COLO829 (cell line): ENCODE measurements around the gene PRPF6.

Source experiments
- DNase-seq: peaks from one replicate; pipeline ENCODE4 v3.0.0; 2012; ENCODE audit warnings: low spot score

Gene PRPF6

DNA sequence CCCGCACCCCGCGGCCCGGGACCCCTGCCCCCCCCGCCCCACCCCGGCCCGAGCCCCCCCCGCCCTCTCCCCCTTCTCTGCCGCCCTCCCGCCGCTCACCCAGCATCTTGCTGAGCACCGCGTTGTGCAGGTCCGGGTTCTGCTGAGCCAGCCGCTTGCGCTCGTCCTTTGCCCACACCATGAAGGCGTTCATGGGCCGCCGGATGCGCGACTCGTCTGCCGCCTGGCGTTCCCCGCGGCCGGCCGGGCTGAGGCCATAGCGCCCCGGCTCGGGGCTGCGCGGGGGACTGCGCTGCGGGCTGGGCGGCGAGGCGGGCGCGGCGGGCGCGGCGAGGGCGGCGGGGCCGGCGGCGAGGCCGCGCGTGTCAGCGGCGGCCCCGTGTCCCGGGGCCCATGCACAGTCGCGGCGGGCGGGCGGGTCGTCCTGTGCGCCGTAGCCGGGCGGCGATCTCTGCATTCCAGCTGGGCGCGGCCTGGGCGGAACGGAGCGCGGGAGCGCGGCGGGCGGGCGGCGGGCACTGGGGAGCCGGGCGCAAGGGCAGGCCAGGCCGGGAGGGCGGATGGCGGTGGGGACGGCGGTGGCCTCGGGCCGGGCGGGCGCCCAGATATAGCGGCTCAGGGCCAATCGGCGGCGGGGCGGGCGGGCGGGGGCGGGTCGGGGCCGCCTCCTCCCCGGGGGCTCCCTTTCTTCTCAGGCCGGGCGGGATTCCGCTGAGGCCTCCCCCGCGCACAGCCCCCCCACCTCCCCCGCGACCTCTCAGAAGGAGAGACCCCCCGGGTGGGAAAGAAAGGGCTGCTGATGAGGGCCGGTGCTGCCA is 68.3 kb downstream of the PRPF6 start, which contains the start of gene SOX18:
Gene SOX18, minus strand, starts transcription at position 580 of the 818 bp plus-strand sequence. Its CDS starts 123 bp downstream, at position 457.
- DNase-seq = no peak

DNA sequence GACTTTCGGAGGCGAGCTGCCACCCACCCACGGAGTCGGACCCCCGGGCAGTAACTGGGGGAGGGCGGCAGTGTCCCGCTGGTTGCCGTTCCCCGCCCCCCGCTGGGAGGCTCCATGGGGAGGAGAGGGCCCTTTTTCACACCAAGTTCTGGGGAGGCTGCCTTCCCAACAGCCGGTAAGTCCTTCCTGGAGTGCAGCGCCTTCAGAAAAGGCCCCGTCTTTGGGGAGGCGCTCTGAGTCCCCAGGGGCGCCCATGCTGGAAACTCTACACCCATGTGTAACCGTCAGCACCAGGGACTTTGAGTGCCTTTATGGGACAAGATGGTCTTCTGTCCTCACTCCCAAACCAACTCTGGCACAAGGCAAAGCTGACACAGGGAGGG is 68.9 kb downstream of the PRPF6 start:
- DNase-seq = no peak

DNA sequence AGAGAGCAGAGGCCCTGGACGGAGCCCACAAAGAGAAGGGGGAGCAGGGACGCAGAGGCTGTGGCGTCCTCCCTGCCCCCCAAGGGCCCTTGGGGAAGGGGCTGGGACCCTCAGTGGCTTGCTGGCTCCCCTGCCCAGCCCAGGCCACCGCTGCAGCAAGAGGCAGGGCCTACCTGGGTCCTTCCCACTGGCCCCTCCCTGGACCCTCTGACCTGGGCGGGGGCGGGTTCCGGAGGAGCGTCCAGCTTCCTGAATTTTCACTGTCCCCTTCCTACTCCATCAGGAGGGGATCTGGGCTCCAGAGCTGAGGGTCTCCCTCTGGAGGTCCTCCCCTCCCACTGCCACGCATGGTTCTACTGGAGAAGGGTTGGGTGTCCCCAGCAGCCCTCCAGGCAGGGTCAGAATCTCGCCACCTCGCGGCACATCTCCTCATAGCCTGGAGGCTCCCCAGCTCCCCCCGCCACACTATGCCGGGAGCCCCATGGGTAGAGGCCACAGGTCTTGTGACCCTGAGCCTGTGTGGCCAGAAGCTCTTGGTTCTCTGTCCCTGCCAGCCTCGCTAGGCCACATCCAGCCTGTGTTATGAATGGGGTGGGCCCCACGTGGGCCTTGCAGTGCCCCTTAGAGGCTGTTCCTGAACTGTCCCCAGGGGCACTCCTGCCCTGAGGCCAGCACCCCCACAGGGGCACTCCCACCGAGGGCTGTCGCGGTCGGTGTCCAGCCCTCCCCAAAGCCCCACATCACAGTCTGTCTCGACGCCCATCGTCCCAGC is 69.5 kb downstream of the PRPF6 start:
- no peak for DNase-seq

GRCh38 chr20:64051033-64051452 is 70.1 kb downstream of the PRPF6 start:
- no peak for DNase-seq

GRCh38 chr20:64051561-64052325 is 70.8 kb downstream of the PRPF6 start:
- no peak for DNase-seq

DNA sequence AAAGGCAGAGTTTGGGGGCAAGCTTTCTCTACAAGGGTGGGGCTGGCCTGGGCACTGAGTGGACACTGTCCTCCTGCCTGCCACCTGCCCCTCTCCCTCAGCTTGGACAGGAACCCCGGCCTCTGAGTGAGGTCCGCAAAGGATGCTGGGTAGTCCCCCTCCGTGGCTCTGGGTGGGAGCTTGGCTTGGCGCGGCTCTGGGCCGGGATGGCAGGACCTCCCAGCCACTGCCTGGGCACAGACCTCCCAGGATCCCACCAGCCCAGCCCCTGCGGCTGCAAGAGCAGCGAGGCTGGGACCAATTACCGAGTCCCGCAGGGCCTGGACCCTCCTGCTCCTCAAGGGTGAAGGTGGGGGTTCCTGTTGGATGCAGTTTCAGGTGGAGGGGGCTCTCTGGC is 71.4 kb downstream of the PRPF6 start:
- DNase-seq = no peak

DNA sequence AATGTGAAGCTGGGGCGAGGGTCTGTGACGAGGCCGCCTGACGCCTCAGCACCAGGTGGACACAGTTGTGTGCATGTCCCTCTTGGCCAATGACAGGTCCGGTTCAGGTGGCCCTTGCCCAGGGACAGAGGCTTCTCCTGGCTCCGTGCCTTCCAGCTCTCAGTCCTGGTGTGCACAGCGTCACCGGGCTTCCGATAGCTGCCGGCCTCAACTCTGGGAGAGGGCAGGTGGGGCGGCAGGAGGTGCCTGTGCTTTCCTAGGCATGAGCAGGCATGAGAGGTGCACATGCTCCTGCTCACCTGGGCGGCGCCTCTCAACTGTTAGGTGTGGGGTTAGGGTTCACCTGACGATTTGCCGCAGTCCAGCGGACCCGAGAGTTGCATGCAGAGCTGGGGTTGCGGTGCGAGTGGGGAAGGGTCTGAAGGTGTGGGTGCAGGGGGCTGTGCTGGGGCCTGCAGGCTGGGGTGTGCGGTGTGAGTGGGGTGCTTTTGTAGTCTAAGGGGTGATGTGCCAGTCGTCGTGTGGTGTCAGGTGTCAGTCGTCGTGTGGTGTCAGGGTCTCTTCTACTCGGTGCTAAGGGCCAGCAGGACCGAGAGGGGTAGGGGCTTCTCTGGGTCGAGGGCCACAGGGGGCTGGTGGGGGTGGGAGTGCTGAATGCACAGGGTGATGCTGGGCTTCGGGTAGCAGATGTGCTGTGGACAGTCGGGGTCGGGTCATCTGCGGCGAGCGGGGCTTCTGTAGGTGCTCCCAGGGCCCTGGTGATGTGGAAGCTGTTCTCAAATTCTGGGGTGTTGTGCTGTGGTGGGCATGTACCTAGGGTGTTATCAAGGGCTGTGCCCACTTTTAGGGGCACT is 72.3 kb downstream of the PRPF6 start:
- DNase-seq = no peak

DNA sequence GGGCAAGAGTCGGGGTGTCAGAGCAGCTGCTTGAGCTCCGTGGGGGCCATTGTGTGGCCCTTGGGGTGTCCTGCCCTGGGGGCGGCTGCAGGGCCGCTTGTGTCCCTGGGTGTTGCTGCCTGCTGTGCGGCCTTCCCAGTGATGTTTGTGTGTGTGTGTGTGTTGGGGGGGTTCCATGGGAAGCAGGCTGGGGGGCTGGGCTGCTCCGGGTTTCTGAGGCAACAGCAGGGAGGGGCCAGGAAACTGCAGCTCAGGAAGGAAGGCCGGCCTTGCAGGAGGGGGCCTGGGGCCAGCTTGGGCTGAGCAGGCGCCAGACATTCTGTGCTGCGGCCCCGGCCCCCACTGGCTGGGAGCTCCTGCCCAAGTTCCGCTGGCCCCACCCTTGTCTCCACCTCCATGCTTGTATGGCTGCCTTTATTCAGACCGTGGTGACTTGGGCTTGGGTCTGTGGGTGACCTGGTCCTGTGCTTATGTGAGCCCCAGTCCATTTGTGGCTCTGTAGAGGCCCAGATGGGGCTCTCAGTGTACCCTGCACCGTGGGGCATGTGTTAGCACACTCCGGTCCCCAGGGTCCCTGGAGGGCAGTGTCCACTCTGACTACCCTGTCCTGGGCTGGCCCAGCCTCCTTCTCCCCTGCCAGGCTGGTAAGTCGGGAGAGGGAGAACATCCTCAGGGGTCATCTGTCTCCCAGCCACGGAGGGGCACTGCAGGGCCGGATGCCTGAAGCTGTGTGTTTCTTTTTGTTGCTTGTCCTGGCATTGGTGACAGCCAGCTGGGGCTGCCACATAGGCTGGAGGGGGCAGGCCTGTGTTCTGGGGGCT is 73.1 kb downstream of the PRPF6 start:
- no peak for DNase-seq

GRCh38 chr20:64055396-64055892 is 74.5 kb downstream of the PRPF6 start:
- DNase-seq = no peak

DNA sequence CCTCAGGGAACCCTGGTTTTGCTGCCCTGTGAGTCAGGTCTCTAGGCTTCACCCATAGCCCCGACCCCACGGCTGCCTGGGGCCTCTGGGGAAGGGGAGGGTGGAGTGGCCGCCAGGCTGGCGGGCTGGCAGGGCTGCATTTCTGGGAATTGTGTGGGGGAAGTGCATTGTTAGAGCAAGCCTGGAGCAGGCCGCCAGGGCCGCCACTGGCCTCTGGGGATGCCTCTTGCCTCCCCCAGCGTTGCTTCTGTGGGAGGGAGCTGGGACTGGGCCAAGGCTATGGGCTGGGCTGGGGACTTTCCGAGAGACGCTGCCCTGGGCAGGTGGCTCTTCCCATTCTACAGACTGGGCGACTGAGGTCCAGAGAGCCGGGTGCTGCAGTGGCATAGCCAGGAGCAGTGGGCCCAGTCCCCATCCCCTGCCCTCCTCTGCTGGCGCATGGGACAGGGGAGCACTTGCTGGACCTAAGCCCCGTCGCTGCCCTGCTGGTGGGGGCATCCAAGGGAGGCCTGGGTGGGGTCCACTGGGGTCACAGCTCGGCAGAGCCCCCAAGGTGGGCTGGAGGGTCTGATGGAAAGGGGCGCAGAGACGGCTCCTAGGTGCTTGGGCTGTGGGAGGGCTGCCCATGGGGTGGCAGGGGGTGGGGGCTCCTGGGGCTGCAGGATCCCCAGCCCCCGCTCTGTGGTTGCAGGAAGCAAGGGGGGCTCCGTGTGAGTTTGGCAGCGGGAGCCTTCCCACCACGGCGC is 75.1 kb downstream of the PRPF6 start:
- DNase-seq = no peak

DNA sequence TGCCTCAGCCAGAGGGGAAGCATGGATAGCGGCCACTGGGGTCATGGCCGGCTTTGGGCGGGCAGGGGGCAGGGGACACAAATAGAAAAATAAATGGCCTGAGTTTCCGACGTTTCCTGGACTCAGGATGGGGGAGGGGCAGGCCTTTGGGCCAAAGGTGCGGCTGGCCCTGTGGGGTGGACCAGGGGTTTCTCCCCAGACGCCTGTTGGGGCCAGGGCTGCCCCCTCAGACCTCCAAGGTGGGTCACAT is 75.6 kb downstream of the PRPF6 start:
- no peak for DNase-seq

DNA sequence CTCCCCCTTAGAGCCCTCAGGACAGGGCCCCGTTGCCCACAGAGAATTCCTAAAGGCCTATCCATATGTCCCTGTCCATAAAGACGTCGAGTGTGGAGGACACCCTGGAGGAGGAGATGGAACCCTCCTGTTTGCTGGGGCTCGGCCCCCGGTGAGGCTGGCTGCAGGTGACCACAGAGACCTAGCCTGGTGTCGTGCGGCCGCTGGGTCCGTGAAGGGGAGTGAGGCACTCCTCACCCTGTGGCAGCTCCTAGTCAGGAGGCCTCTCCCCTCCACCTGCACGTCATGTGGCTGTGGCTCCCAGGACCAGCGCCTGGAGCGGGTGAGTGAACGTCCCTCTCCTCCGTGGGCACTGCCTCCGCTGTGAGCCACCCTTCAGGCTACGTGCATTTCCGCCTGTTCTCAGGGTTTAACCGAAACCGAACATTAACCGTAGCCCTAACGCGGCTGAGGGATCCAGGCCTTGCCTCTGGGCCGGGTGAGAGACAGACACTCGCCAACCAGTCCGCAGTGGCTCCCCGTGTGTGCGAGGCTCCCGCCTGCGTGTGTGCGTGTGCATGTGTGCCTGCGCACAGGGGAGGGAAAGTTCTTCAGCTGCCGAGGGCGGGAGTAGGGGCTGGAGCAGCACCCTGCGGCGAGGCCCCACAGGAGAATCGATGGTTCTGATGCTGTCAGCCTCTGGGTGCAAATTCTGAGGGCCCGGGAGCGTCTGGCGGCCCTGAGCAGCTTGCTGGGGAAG is 76.1 kb downstream of the PRPF6 start:
- no peak for DNase-seq

DNA sequence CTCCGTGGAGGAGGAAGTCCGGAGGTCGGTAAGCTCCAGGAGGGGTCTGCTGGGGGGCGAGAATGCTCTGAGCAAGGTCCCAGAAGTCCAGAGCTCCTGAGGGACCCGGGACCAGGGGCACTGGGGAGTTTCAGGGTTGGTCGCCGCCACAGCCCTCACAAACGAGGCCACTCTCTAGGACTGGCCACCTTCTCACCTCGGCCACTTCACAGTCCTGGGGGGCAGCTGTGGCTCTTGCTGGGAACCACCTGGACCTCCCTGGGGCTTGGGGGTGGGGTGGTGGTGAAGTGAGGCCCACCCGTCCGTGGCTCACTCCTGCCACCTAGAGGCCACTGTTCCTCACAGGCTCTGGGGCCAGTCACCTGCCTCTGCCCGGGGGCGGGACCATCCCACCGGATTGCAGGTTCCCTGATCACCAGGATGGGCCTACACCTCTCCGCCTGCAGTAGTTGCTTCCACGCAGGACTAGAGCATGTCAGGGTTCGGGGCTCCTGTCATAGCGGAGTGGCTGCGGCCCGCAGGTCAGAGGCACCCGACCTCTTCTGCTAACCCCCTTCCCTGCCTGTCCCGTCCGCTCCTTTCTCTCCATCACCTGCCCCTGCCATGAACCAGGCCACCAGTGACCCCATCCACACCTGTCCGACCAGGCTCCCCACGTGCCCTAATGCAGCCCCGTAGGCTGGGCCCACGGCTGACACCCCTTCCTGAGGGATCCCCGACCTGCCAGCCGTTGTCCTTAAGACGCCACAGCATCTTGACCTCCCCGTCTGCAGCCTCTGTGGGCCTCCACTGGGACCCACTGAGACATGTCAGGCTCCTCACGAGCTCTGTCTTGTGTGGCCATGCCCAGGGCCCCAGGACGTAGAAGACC is 76.9 kb downstream of the PRPF6 start:
- peak; percentile 64 for DNase-seq

DNA sequence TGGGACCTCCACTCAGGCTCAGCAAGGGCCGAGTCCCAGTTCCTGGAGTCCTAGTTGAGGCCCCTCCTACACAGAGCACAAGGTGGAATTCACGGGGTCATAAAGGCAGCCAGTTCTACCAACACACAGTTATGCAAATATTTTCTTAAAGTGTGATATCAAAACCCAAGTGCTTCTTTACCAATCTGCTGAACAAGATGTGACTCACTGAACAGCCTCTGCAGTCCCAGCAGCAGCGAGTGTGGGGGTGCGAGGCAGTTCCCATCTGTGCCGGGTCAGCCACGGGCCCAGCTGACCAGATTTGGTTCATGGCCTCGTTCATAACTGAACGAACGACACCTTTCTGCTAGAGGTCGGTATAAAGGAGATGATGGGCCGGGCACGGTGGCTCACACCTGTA is 77.6 kb downstream of the PRPF6 start:
- no peak for DNase-seq

DNA sequence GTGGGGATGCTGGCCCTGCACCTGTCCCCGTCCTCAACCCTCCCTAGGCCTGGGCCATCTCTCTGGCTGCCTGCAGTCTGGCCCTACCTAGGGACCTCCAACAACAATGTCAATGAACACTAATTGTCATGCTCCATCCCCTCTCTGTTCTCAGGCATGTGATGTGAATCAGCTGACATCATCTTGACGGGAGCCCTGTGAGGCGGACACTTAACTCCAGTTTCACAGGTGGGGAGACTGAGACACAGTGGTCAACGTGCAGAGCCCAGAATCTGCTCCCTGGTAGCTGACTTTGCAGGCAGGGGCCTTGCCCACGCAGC is 81.3 kb downstream of the PRPF6 start:
- DNase-seq = no peak

DNA sequence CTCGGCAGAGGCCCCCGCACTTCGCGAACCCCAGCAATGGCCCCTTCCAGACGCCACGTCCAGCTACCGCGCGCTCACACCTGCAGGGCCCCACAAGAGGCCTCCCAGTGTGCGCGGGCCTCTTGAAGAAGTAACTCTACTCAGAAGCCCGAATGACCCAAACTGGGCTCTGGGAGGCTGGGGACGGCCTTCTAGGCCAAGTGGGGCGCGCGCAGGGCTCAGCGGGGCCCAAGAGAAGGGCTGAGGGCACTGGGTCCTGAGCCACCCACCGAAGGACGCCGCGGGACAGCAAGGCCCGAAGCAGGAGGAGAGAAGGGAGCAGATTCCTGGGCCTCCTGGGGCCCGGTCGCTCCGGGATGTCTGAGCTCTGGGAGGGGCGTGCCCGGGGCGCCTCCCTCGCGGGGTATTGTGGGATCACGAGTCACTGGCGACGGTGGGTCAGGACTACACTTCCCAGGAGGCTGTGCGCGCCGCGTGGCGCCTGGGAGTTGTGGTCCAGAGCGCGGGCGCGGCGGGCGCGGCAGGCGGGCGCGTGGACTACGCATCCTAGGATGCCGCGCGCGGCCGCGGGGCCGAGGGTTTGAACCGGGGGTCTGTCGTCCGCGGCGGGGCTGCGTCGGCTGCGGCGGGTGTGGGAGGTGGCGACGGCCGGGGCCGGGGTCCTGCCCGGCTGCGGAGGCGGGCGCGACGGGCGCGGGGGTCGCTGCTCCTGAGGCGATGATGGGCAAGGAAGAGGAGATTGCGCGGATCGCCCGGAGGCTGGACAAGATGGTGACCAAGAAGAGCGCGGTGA is 81.9 kb downstream of the PRPF6 start, which contains the start of gene TCEA2:
Gene TCEA2, plus strand, starts transcription at position 603 of the 793 bp plus-strand sequence. Its CDS starts 115 bp downstream, at position 718.
- DNase-seq = peak; percentile 98

GRCh38 chr20:64063389-64064144 is 82.6 kb downstream of the PRPF6 start:
- no peak for DNase-seq
